CD14-positive monocyte (primary cell): ENCODE results near the gene ATG7. TPM values are rescaled to one million over a fixed set of nuclear protein-coding genes. Genes with fewer than 3 reads are reported as not detected.

ENCODE experiments used
- DNase-seq, 3 donors: peaks; one replicate each; pipeline ENCODE4 v3.0.0-alpha.2; 2011 to 2022
- H2AFZ ChIP-seq: 2 replicates; pipeline ENCODE4 v1.6.0; 2012; ENCODE audit warnings: mild to moderate bottlenecking, low read depth, low read length, inconsistent platforms; ENCODE audit not compliant: insufficient read depth, poor library complexity, severe bottlenecking
- H3K27ac ChIP-seq, 2 donors: 1 replicate in 1 of 2; 2 replicates in 1 of 2; pipeline ENCODE4 v1.5.1; 2012 to 2013; ENCODE audit warnings: low read length in 2 of 2, control low read depth in 1 of 2, inconsistent platforms in 1 of 2, low read depth in 1 of 2, mild to moderate bottlenecking in 1 of 2
- H3K27me3 ChIP-seq, 2 donors: one replicate each; pipeline versions ENCODE4 v1.6.0 to v1.6.1; 2011 to 2013; ENCODE audit warnings: low read length in 2 of 2; ENCODE audit not compliant: control insufficient read depth in 2 of 2, insufficient read depth in 2 of 2
- H3K36me3 ChIP-seq, 2 donors: replicated peaks in 1 of 2; 1 replicate in 1 of 2; 2 replicates in 1 of 2; pipeline versions ENCODE4 v1.5.1 to v1.6.1; 2012 to 2013; ENCODE audit warnings: low read length in 2 of 2, control low read depth in 1 of 2, inconsistent platforms in 1 of 2, mild to moderate bottlenecking in 1 of 2; ENCODE audit not compliant: insufficient read depth in 2 of 2, control insufficient read depth in 1 of 2
- H3K4me1 ChIP-seq, 2 donors: 1 replicate in 1 of 2; 2 replicates in 1 of 2; pipeline versions ENCODE4 v1.5.1 to v1.6.1; 2012 to 2013; ENCODE audit warnings: low read length in 2 of 2, control low read depth in 1 of 2, inconsistent platforms in 1 of 2, mild to moderate bottlenecking in 1 of 2, moderate library complexity in 1 of 2; ENCODE audit not compliant: insufficient read depth in 2 of 2, control insufficient read depth in 1 of 2
- H3K4me2 ChIP-seq: replicated peaks from 2 replicates; pipeline ENCODE3; 2012; ENCODE audit warnings: low read length, moderate library complexity, mild to moderate bottlenecking; ENCODE audit not compliant: poor library complexity, severe bottlenecking; ENCODE audit errors: extremely low read depth
- H3K4me3 ChIP-seq, 3 experiments: fragments of 200-600 bp in 1 of 3; sonication (generic) in 1 of 3; replicated peaks in 1 of 3; 1 replicate in 2 of 3; 2 replicates in 1 of 3; pipeline ENCODE4 v1.5.1; 2011 to 2013; ENCODE audit warnings: low read length in 3 of 3, mild to moderate bottlenecking in 3 of 3, control low read depth in 2 of 3, low read depth in 2 of 3, inconsistent platforms in 1 of 3, moderate library complexity in 1 of 3
- H3K79me2 ChIP-seq: 2 replicates; pipeline ENCODE4 v1.6.0; 2012; ENCODE audit warnings: mild to moderate bottlenecking, control low read depth, inconsistent platforms, low read length, moderate library complexity; ENCODE audit not compliant: insufficient read depth
- H3K9ac ChIP-seq: 2 replicates; pipeline ENCODE4 v1.6.0; 2017; ENCODE audit warnings: low read length, mild to moderate bottlenecking; ENCODE audit not compliant: insufficient read depth, poor library complexity, severe bottlenecking
- H3K9me3 ChIP-seq, 2 donors: replicated peaks in 1 of 2; 1 replicate in 1 of 2; 2 replicates in 1 of 2; pipeline versions ENCODE4 v1.5.1 to v1.6.1; 2012 to 2013; ENCODE audit warnings: low read length in 2 of 2, control low read depth in 1 of 2; ENCODE audit not compliant: control insufficient read depth in 1 of 2, insufficient read depth in 1 of 2
- H4K20me1 ChIP-seq: 2 replicates; pipeline ENCODE4 v1.6.0; 2012; ENCODE audit warnings: mild to moderate bottlenecking, low read length, control low read depth, moderate library complexity; ENCODE audit not compliant: insufficient read depth
- H3K27ac Mint-ChIP-seq, 7 donors: one replicate each; pipeline ENCODE4 v1.8.0; 2020; ENCODE audit warnings: mild to moderate bottlenecking in 7 of 7, mixed read lengths in 7 of 7, moderate library complexity in 6 of 7, inconsistent platforms in 2 of 7
- H3K27me3 Mint-ChIP-seq, 3 donors: one replicate each; pipeline ENCODE4 v1.8.0; 2021 to 2022; ENCODE audit warnings: low read depth in 3 of 3, mild to moderate bottlenecking in 3 of 3, mixed read lengths in 3 of 3, moderate library complexity in 3 of 3, inconsistent platforms in 1 of 3
- H3K36me3 Mint-ChIP-seq, 2 donors: one replicate each; pipeline ENCODE4 v1.8.0; 2020; ENCODE audit warnings: mixed read lengths in 2 of 2, inconsistent platforms in 1 of 2, mild to moderate bottlenecking in 1 of 2
- H3K4me1 Mint-ChIP-seq: one replicate; pipeline ENCODE4 v1.8.0; 2020; ENCODE audit warnings: mild to moderate bottlenecking, mixed read lengths
- H3K4me3 Mint-ChIP-seq, 2 donors: one replicate each; pipeline ENCODE4 v1.8.0; 2020; ENCODE audit warnings: mild to moderate bottlenecking in 2 of 2, mixed read lengths in 2 of 2, moderate library complexity in 1 of 2
- H3K9me3 Mint-ChIP-seq, 7 donors: one replicate each; pipeline ENCODE4 v1.8.0; 2020 to 2022; ENCODE audit warnings: mixed read lengths in 7 of 7, mild to moderate bottlenecking in 6 of 7, moderate library complexity in 6 of 7, inconsistent platforms in 2 of 7
- WGBS: methylation state at CpG from one replicate; pipeline ENCODE4 v1.1.5; 2013; ENCODE audit warnings: missing lambda C conversion rate; ENCODE audit not compliant: insufficient coverage; 5-methylcytosine and 5-hydroxymethylcytosine counted together
- intact Hi-C, 2 donors: fragments of 100-400 bp; cut with micrococcal nuclease; formaldehyde crosslinking; loops; one replicate each; pipeline versions ENCODE4 v1.15.0 to v1.15.1; 2023
- polyA plus RNA-seq, 3 donors: library from polyadenylated mRNA; depleted of rRNA in 1 of 3; unstranded in 2 of 3; stranded (reverse) in 1 of 3; fragments of 300-500 nt in 2 of 3; fragments of >200 nt in 1 of 3; fragmentation: Illumina TruSeq in 2 of 3; gene quantifications; 1 replicate in 2 of 3; 2 replicates in 1 of 3; pipeline ENCODE4 v1.2.3, GENCODE V29; 2012 to 2021
- TF ChIP-seq, protein P1 (sequence below): fragments of 200-600 bp; IDR thresholded peaks from one replicate; pipeline ENCODE4 v1.8.0; 2022; ENCODE audit warnings: antibody characterized with exemption, mild to moderate bottlenecking

Gene ATG7
- polyA plus RNA-seq, 3 donors = 57.4 to 101 (median 89.7) TPM

DNA sequence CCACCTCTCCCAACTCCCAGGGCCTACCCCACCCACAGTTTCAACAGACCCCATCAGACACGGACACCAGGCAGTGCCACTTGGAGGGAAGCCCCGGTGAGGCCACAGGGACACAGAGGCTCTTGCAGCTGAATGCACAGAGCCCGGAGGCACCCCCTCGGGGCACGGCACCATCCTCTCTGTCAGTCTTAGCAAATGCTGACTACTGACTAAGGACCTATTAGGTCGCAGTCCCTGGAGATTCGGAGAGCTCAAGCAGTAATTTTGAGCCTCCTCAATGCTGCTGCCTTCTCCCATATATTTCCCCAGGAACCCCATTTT is 291.6 kb downstream of the ATG7 start:
- Mint-ChIP-seq H3K9me3 (no peaks in the 10 kb centered on the region), H3K27ac (peak overlapping the region in 6 of 7 donors; percentile 3 to 75 (median 54)), H3K4me1 (peaks cover 1% of the 10 kb centered on the region), H3K27me3 (no peaks in the 10 kb centered on the region), H3K4me3 (no peak overlapping the region), H3K36me3 (peaks cover 45 to 78% of the 10 kb centered on the region in 2 donors)
- no peak for DNase-seq
- Histone ChIP-seq H2AFZ (no peak overlapping the region), H3K9ac (no peak overlapping the region), H3K27ac (no peak overlapping the region), H3K4me2 (no peak overlapping the region), H3K4me1 (no peaks in the 10 kb centered on the region), H4K20me1 (peaks cover 87% of the 10 kb centered on the region), H3K79me2 (peaks cover 23% of the 10 kb centered on the region), H3K4me3 (no peak overlapping the region), H3K9me3 (no peaks in the 10 kb centered on the region), H3K27me3 (no peaks in the 10 kb centered on the region), H3K36me3 (peaks cover 27 to 82% of the 10 kb centered on the region in 2 donors)
- intact Hi-C loops = no loop called here
- WGBS = 95% methylated on average over 7 of the region's 7 CpGs
- TF ChIP-seq, protein P1, sequence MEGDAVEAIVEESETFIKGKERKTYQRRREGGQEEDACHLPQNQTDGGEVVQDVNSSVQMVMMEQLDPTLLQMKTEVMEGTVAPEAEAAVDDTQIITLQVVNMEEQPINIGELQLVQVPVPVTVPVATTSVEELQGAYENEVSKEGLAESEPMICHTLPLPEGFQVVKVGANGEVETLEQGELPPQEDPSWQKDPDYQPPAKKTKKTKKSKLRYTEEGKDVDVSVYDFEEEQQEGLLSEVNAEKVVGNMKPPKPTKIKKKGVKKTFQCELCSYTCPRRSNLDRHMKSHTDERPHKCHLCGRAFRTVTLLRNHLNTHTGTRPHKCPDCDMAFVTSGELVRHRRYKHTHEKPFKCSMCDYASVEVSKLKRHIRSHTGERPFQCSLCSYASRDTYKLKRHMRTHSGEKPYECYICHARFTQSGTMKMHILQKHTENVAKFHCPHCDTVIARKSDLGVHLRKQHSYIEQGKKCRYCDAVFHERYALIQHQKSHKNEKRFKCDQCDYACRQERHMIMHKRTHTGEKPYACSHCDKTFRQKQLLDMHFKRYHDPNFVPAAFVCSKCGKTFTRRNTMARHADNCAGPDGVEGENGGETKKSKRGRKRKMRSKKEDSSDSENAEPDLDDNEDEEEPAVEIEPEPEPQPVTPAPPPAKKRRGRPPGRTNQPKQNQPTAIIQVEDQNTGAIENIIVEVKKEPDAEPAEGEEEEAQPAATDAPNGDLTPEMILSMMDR = no peak

DNA sequence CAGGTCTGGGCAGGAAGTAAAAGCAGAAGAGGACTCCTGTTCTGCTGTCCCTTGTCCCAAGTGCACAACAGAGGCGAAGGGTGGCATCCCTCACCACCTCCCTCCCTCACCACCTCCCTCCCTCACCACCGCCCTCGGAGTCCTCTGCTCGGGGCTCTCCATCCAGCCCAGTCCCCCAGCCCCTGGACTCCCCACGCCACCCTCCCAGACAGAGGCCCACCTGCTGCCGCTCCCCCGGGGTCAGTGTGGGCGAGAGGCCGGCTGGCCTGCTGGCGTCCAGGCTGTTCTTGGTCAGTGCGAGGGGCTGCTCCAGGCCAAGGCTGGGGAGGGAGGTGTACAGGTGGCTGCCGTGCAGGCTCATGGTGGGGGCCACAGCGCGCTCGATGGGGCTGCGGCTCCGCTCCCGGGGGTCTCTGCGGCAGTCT is 292.4 kb downstream of the ATG7 start:
- peaks cover 30% of the 10 kb centered on the region for H3K79me2 ChIP-seq
- Mint-ChIP-seq H3K4me3 (no peak overlapping the region), H3K27ac (peak overlapping the region in 1 of 7 donors; percentile 34), H3K9me3 (no peaks in the 10 kb centered on the region), H3K36me3 (peaks cover 42 to 76% of the 10 kb centered on the region in 2 donors), H3K27me3 (no peaks in the 10 kb centered on the region), H3K4me1 (peaks cover 1% of the 10 kb centered on the region)
- H3K36me3 ChIP-seq = peaks cover 24 to 78% of the 10 kb centered on the region in 2 donors
- no peaks in the 10 kb centered on the region for H3K4me1 ChIP-seq
- H4K20me1 ChIP-seq = peaks cover 87% of the 10 kb centered on the region
- no peak overlapping the region for H2AFZ ChIP-seq
- no peak overlapping the region for H3K4me2 ChIP-seq
- TF ChIP-seq, protein P1 = no peak
- H3K9me3 ChIP-seq = no peaks in the 10 kb centered on the region
- no peak overlapping the region for H3K4me3 ChIP-seq
- no peak overlapping the region for H3K9ac ChIP-seq
- H3K27me3 ChIP-seq = no peaks in the 10 kb centered on the region
- no peak for DNase-seq
- H3K27ac ChIP-seq = no peak overlapping the region
- WGBS = over 99% methylated on average over 14 of the region's 19 CpGs
- intact Hi-C loops = no loop called here
